D721Med (cell line): ENCODE results near the gene SIRT5.

ENCODE experiments used
- DNase-seq: peaks from one replicate; pipeline ENCODE4 v3.0.0; 2011; ENCODE audit warnings: low spot score; ENCODE audit not compliant: insufficient read length
- FAIRE-seq: peaks from 2 replicates; lab custom pipeline; 2011; peaks lifted over from hg19 to GRCh38; lab: Jason Lieb, UNC
- CTCF ChIP-seq: IDR thresholded peaks from 2 replicates; pipeline ENCODE4 v1.5.1; 2012; ENCODE audit warnings: mild to moderate bottlenecking, control low read depth; ENCODE audit not compliant: insufficient read depth; ENCODE audit errors: missing control alignments

The SIRT5 gene

GRCh38 chr6:13661647-13662046, 87.2 kb downstream of the SIRT5 start:
- peak; percentile 81 for FAIRE-seq
- no peak for DNase-seq
- TF ChIP-seq CTCF = no peak

GRCh38 chr6:13662651-13663334, 88.4 kb downstream of the SIRT5 start:
- DNase-seq (no peak), FAIRE-seq (no peak)
- TF ChIP-seq CTCF = no peak

GRCh38 chr6:13663986-13664385, 89.6 kb downstream of the SIRT5 start:
- DNase-seq = no peak
- no peak for FAIRE-seq
- no peak for TF ChIP-seq CTCF
